Amygdala (tissue), 56 donors: ENCODE results near the gene PSMD3.
A peak's percentile ranks its signal among the peaks of the same experiment; 100 is the strongest.

Experiments
- DNase-seq, 56 donors: peaks; one replicate each; lab custom pipeline; 2025; lab: John Stamatoyannopoulos, UW

PSMD3 gene

GRCh38 chr17:40019140-40019991 is 38.8 kb downstream of the PSMD3 start:
- DNase-seq: no peak

DNA sequence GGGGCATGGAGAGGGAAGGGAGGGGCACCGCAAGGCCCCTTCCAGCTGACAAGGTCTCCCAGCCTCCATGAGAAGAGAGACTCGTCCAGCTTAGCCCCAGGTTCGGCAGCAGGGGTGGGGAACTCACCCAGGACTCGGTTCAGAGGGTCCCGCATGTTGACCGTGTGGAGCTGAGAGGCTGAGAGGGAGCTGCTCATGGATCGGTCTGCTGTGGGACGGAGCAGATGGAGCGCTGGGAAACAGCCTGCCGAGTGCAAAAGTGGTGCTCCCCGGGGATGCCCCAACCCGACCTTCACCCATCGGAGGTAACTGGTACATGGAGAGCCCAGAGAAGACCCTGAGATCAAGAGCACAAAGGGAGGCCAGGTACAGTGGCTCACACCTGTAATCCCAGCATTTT is 39.5 kb downstream of the PSMD3 start:
- no peak for DNase-seq

DNA sequence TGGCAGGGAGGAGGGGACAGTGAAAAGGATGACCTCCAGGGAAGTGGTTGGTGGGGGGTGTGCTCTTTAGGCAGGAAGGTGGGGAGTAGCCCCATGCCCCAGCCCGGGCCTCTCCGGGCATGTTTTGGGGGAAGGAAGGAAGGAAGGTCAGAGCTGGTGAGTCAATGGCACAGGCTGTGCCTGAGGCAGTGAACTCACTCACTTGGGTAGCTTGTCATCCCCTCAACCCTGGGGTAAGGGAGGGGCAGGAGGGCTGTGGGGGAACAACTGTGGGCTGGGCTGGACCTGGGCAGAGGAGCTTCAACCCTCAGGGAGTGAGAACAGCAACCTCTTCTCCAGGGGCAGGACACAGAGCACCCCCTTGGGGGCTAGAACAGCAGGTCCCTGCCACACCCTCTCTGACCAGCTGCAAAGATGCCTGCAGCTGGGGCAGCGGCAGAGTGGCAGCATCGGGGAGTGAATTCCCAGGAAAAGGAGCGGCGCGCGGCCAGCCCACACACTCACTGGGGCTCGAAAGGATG is 40.9 kb downstream of the PSMD3 start:
- no peak for DNase-seq

- DNase-seq: no peak
Measured at GRCh38 chr17:40022497-40022896, 41.9 kb downstream of the PSMD3 start.

DNA sequence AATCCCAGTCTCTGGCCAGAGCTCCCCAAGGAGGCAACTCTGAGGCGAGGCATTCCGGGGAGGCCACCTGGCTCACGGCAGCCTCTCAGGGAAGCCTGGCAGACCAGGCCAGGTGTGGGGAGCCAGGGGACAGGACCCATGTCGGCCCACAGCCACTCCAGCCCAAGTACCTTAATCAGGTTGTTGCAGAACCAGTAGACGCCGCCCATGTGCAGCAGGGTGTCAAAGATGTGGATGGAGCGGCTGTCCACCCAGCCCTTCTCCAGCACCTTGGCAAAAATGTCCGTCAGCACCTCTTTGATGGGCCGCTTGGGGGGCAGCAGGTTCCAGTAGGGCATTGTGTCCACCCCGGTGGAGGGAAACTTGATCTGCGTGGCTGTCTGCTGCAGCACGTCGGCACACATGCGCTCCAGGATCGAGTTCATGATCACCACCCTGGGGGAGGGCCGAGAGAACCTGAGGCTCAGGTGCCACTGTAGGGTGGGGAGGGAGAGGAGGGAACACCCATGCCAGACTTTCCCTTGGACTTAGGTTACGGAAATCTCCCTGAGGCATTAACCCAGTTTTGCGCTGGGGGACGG is 42.4 kb downstream of the PSMD3 start:
- DNase-seq: no peak

- DNase-seq: no peak
Measured at GRCh38 chr17:40023590-40024292, 43.1 kb downstream of the PSMD3 start.

- DNase-seq: no peak
Measured at GRCh38 chr17:40024901-40025300, 44.3 kb downstream of the PSMD3 start.

GRCh38 chr17:40025559-40025958 is 45.0 kb downstream of the PSMD3 start:
- DNase-seq: no peak

GRCh38 chr17:40025991-40026815 is 45.6 kb downstream of the PSMD3 start:
- no peak for DNase-seq

DNA sequence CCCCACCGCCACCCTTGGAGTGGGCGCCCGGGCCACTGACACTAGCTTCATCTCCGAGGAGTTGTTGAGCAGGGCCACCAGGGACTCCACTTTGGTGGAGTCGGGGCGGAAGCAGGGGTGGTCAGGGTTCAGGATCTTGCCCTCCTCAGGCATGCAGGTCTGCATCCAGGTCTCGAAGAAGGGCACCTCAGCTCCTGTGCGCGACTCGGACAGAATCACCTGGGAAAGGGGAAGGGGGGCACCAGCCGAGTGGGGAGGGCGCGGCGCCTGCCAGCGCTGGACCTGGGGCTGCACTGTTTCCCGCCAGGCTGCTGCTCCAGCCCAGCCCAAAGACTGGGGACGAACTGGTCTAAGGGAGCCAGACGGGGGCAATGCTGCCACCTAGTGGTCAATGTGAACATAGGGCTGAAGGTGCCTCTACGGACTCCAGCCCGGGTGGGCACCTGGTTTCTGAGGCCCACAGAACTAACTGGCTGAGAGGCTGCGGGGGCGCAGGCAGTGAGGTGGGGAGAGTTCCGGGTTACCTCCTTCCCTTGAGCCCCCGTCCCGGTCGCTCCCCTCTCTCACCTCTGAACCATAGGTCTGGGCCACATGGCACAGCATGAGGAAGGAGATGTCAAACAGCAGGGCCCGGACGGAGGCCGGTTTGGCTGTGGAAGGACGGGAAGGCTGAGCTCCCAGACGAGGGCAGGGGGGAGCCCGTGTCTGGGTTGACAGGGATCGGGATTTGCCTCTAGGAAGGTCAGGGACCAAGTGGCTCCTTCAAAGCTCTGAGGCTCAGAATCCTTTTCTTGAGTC is 46.4 kb downstream of the PSMD3 start:
- DNase-seq: peak in 45 of 56 donors; percentile 4 to 72 (median 38)

DNA sequence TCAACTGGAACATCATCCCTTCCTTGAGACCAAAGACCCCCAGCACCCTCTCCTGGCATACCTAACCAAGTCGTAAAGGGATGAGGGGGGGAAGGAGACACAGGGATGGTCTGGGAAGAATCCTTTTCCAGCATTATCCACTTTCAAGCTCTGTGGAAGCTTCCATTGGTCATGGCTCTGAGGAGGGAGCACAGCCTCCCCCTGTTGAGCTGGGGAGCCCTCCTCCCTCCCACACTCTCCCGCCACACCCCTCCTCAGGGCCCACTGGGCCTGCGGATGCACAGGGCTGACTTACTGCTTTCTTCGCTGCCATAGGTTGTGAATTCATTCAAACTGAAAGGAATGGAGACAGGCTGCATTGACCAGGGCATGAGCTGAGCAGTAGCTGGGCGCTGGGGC is 47.0 kb downstream of the PSMD3 start:
- DNase-seq: no peak

DNA sequence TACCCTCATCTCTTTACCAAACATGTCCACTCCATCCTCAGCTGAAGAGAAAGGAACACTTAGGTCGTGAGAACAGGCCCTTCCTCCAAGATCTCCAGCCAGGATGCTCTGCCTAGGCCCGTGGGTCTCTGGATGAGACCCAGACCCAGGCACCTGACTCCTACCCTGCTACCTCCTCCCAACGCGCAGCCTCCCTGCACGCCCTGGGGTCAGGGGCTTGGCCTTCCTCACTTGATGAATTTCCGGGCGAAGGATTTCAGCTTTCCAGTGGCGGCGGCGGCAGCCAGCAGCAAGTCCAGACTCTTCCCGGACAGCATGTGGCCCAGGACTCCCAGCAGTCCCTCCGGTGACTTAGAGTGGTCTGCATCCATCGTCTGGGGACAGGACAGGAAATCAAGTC is 48.0 kb downstream of the PSMD3 start:
- no peak for DNase-seq

DNA sequence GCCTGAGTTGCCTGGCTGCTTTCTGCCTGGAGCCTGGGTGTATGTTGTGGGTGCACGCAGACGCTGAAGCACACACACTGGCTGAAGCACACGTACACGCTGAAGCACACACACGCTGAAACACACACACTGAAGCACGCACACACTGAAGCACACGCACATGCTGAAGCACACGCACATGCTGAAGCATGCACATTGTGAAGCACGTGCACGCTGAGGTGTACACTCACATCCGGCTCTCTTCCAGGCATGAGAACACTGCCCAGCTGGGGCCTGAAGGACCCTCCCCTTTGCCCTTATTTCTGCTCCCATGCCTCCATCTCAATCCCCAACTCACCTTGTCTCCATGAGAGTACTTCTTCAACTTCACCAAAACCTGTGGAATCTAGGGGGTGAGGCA is 51.1 kb downstream of the PSMD3 start:
- DNase-seq: no peak

DNA sequence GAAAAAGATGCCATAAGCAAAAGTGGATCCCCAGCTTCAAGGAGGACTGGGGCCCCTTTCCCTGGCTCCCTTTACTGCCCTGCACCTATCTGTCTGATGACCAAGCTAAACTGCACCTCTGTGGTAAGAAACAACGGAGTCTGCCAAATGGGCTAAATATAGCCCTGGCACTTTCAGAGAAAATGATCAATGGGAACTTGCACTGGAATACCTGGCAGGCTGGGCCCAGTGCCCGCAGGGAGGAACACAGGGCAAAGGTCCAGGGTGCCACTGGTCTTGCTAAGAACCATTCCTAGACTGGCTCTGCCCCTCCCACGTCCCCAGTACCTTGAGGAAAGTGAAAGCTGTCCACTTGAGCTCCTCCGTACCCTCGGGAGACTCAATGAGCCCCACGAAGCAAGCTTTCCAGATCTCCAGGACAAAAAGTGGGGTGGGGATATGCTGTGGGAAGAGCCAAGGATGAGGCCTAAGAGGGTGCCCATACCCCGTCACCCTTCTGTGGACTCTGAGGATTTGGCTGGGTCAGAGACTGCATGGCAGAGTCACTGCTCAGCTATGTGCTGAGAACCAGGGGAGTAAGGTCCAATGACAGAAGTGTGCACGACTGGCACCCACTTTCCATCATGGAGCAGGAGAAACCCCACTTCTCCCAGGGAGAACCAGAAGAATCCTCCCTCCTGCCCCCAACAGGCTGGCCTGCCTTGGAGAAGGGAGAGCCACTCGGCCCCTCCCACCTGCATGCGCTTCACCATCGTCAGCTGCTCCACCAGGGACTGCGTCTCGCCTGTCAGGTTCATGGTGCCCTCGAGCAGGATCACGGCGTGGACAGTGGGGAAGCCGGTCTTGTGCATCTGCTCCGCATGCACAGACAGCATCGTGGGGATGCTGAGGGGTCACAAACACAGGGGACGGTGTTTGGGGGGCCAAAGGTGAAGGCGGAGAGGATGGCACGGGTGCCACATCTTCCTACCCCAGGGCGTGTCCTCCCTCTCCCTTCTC is 52.0 kb downstream of the PSMD3 start:
- no peak for DNase-seq

DNA sequence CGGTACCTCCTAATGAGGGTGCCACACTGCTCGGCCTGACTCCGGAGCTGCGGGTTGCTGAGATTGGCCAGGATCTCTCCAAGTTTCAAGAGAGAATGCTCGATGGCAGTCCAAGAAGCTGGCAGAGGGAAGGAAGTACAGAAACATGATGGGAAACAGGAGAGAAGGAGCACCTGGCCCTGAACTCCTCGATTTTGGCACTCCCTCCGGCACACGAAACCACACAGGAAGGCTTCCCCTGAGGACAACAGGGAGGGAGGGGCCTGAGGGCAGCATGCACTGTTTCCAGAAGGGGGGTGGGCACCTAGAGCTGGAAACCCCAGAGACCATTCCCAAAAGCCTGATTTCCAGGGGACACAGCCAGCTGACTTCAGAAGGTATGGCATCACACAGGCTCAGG is 52.7 kb downstream of the PSMD3 start:
- no peak for DNase-seq

DNA sequence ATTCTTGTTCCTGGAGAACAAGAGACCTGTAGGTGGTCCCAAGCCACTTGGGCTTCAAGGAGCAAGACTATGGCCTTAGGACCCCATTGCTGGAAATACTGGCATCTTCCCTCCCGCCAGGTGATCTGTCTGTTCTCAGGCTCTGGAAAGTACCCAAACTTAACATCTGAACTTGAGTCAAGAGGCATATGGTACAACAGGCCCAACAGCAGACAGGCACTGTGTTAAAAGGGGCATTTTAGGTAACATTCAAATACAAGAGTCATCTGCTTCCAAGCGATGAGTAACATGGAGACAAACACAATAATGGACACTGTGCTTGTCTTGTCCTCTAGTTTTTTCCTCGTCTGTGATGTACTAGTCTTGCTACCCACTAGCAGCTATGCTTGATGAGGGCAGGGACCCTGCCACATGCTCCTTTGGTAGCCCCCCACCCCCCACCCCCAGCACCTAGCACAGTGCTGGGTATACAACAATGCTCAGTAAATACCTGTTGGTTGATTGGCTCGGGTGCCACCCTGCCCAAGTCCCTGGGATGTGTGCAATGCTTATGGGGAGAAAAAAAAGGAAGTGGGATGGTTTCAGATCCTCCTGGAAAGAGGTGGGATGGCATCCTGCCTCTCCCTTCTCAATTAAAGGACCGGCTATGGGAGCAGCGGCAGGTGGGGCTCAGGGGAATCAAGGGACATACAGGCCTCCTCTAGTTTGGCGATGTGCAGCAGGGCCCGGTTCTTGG is 54.0 kb downstream of the PSMD3 start:
- DNase-seq: peak in 1 of 56 donors; percentile 5

GRCh38 chr17:40035162-40035559 is 54.6 kb downstream of the PSMD3 start:
- DNase-seq: peak in 24 of 56 donors; percentile 5 to 57 (median 21)
